ENCODE measurements around the gene NRSN2. TPM values are rescaled to one million over a fixed set of nuclear protein-coding genes. Genes with fewer than 3 reads are reported as not detected.

NRSN2 gene
- total RNA-seq (2014; rRNA removed; shearing (Covaris generic)): 92.3 and 111 TPM in 2 replicates

DNA sequence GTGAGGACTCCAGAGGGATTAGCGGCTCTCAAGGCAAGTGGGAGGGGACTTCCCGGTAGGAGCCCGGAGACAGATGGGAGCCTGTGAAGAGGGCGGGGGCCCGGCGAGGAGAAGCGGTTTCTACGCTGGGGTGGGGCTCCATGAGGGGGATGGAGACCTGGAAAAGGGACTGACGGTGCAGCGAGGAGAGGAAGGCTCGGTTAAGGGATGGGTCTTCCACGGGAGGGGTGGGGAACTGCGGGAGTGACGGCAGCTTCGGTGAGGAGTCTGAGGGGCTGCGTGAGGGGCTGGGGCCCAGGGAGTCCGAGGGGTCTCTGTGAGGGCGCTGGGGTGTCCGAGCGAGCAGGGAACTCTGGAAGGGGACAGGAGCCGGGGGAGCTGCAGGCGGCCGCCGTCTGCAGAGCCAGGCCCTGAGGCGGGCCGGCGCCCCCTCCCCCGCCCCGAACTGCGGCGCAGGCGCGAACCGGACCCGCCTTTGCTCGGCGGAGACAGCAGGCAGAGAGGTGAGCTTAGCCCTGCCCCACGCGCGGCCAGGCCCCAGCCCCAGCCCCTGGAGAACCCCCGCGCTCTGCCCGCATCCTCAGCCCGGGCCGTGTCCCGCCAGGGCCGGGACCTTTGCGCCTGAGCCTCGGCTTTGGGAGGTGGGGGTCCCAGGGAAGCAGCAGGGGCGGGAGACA is at the start of gene NRSN2:
Gene NRSN2 (plus strand): TSS at position 472 of the 677 bp plus-strand sequence. CDS start 2,533 bp downstream, outside the sequence.
- peak; percentile 83 for DNase-seq (ENCODE audit: low read depth)

- DNase-seq (ENCODE audit: low read depth): peak; percentile 85
These were observed 48.8 kb upstream of the NRSN2 start for GRCh38 chr20:297925-298775.

DNA sequence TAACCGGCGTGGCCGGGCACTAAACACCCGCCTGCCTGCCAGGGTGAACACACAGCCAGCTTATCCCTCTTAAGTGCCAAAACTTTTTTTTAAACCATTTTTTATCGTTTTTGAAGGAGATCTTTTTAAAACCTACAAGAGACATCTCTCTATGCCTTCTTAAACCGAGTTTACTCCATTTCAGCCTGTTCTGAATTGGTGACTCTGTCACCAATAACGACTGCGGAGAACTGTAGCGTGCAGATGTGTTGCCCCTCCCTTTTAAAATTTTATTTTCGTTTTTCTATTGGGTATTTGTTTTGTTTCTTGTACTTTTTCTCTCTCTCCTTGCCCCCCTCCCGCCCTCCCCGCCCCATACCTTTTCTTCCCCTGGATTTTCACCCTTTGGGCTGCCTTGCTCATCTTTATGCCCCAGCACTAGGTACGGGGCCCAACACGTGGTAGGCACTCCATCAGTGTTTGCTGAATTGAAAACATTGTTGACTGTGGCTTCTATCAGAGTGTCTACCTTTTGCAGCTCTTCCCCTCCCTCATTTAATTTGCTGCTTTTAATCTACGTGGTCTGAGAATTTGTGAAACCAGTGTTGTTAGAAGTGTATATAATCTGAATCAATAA is 48.0 kb upstream of the NRSN2 start:
- no peak for DNase-seq (ENCODE audit: low read depth)

- no peak for DNase-seq (ENCODE audit: low read depth)
These were observed 46.4 kb upstream of the NRSN2 start for GRCh38 chr20:300345-300990.

- DNase-seq (ENCODE audit: low read depth): no peak
These were observed 44.7 kb upstream of the NRSN2 start for GRCh38 chr20:301886-302848.

DNA sequence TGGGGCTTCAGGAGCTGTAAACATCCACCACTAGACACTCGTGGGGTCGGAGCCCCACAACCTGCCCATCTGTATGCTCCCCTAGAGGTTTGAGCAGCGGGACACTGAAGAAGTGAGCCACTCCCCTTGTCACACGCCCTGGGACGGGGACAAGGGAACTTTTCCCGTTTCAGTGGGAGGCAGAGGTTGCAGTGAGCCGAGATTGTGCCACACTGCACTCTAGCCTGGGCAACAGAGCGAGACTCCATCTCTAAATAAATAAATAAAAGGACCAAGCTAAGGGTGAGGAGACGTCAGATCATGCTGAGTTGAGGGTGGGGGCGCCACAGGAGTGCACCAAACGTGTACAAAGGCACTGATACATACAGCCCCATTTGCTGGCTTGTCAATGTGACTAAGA is 41.2 kb upstream of the NRSN2 start:
- DNase-seq (ENCODE audit: low read depth): no peak

DNA sequence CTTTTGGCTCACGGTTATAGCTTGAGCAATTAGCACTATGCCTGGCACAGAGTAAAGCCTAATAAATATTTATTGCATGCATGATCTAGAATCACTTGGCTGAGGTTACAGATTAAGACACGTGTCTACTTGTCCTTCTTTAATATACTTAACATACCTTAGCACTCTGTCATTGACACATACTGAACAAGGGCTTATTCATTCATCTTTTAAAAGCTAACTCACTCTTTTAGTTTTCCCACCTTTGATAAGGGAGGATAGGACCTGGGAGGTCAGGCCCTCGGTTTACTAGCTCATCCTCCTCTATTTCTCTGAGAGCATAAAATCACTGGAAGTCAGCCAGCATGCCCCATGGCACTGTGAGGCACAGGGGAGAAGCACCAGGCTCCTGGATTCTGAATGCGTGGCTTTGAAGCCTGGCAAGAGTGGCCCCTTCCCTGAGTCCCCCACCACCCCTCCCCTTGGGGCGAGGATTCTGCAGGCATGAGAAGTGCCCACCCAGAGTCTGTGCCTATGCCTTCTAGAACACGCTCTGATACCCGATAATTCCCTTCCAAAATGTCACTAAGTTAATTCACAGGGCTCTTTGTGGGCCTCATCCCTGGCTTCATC is 38.4 kb upstream of the NRSN2 start:
- DNase-seq (ENCODE audit: low read depth): peak; percentile 49

DNA sequence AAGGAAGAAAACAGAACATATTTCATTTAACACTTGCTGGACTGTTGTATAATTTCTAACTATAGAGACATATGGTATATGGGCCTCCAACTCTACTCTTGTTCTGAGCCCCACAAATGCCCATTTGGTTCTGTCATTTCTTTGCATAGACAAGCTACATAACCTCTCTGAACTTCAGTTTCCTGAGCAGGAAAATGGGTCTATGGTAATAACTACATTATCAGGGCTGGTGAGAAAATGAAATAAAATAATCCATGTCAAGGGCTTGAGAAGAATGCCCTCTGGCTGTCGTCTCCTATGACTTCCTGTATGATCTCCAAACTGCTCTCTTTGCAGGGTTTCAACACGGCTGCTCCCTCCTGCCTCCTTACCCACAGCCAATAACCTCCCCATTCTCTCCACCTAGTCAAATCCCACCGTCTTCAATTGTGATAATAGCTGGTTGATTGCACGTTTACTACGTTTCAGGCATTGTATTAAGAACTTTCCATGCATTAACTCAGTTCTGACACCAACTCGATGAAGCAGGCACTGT is 37.5 kb upstream of the NRSN2 start:
- DNase-seq (ENCODE audit: low read depth): peak; percentile 66

GRCh38 chr20:309841-310644 is 36.9 kb upstream of the NRSN2 start:
- peak; percentile 100 for DNase-seq (ENCODE audit: low read depth)

DNA sequence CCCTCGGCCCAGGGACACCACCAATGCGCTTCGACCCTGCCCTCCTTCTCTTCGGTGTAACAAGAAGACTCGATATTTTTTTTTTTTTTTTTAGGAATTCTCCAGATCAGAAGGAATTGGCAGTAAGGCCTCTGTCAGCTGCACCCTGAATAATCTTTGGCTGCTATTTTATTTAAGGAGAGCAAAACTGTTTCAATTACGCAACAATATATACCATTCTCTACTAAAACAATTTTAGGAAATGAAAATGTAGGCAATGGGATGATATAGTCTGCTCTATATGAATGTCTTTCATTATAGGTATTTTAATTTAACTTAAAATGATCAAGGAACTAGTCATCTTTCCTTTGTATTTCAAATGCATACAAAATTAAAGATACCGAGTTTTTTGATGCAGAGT is 36.3 kb upstream of the NRSN2 start:
- no peak for DNase-seq (ENCODE audit: low read depth)

DNA sequence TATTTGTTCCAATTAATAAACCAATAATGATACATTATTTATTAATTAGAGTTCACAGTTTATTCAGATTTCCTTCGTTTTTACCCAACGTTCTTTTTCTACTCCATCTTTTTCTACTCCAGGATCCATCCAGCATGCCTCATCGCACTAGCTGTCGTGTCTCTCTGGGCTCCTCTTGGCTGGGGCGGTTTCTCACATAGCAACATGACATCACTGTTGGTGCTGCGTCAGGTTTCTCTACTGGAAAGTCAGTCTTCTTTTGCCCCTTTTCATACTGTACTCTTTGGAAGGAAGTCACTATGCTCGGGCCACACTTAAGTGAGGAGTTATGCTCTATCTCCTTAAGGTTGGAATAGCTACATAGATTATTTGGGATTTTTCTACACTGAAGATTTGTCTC is 35.3 kb upstream of the NRSN2 start:
- DNase-seq (ENCODE audit: low read depth): no peak

GRCh38 chr20:312067-312466 is 34.8 kb upstream of the NRSN2 start:
- no peak for DNase-seq (ENCODE audit: low read depth)

GRCh38 chr20:312866-313265 is 34.0 kb upstream of the NRSN2 start:
- DNase-seq (ENCODE audit: low read depth): no peak

- DNase-seq (ENCODE audit: low read depth): no peak
These were observed 33.5 kb upstream of the NRSN2 start for GRCh38 chr20:313402-313801.

DNA sequence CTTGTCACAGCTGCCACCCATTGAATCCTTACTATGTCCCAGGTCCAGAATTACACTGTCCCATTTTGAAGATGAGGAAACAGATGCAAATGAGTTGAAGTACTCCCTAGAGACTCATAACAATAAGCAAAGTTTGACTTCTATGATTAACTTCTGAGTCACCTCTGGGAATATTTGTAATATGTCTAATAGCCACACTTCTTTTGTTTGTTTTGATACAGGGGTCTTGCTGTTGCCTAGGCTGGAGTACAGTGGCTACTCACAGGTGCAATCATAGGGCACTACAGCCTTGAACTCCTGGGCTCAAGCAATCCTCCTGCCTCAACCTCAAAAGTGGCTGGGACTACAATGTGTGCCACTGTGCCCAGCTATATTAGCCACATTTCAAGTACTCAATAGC is 33.0 kb upstream of the NRSN2 start:
- DNase-seq (ENCODE audit: low read depth): peak; percentile 41

GRCh38 chr20:316316-317068 is 30.4 kb upstream of the NRSN2 start:
- DNase-seq (ENCODE audit: low read depth): no peak

DNA sequence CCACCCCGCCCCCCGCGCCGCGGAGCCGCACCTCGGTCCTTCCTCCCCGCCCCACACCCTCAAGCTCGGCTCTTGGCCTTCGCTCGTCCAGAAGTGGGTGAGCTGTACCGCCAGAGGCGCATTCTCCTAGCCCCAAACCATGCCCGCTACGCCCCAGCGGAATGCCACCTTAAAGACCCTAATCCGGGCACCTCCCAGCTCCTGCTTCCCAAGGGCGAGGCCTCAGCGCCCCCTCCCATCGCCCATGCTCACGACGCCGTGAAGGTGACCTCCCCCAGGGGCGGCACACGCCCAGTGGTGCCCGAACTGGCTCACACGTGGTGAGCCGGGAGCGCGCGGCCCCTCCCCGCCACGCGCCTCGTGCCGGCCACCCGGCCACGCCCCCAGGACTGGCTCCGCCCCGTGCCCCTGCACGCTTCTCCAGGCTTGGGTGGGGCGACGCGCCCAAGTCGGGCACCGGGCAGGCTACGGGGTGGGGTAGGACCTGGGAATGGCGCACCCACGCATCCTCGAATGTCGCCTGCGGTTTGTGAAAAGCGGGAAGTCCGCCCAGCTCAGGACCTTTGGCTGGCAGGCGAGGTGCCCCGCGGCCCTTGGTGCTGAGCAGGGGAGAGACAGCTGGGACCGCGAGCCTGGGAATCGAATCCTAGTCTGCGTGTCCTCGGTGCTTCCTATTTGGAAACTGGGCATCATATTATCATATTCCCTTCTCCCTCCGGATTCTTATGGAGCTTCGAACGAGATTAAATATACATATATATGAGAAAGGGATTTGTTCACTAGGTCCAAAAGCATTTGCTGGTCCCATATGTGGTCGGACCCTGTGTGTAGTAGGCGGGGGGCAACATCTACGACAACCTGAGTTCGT is 22.5 kb upstream of the NRSN2 start:
- peak; percentile 96 for DNase-seq (ENCODE audit: low read depth)
